NT2/D1 (cell line): Measurements from ENCODE around the gene FARS2.

Experiments
- DNase-seq: peaks from one replicate; pipeline ENCODE4 v3.0.0-alpha.2; 2011; ENCODE audit warnings: low read depth, low spot score
- H3K27me3 ChIP-seq: 2 replicates; pipeline ENCODE4 v1.6.0; 2011; ENCODE audit warnings: mild to moderate bottlenecking; ENCODE audit not compliant: insufficient read length, insufficient read depth
- H3K36me3 ChIP-seq: 2 replicates; pipeline ENCODE4 v1.6.1; 2011; ENCODE audit warnings: mild to moderate bottlenecking, low read length, mixed read lengths; ENCODE audit not compliant: insufficient read depth, insufficient read length
- H3K4me1 ChIP-seq: 2 replicates; pipeline ENCODE4 v1.5.1; 2011; ENCODE audit not compliant: insufficient read depth, insufficient read length
- H3K4me3 ChIP-seq: 2 replicates; pipeline ENCODE4 v1.5.1; 2011; ENCODE audit warnings: low read depth; ENCODE audit not compliant: insufficient read length
- H3K9ac ChIP-seq: 2 replicates; pipeline ENCODE4 v1.6.0; 2011; ENCODE audit warnings: low read depth; ENCODE audit not compliant: insufficient read length
- H3K9me3 ChIP-seq: 2 replicates; pipeline ENCODE4 v1.5.1; 2011; ENCODE audit warnings: mild to moderate bottlenecking, low read length; ENCODE audit not compliant: insufficient read depth
- SUZ12 ChIP-seq: IDR thresholded peaks from 2 replicates; pipeline ENCODE4 v1.6.1; 2011; ENCODE audit not compliant: insufficient read length, insufficient read depth; ENCODE audit errors: extremely low read depth
- YY1 ChIP-seq: IDR thresholded peaks from 2 replicates; pipeline ENCODE4 v1.6.1; 2011; ENCODE audit not compliant: insufficient read length, insufficient read depth
- ZNF274 ChIP-seq: IDR thresholded peaks from 2 replicates; pipeline ENCODE4 v1.6.1; 2011; ENCODE audit warnings: mild to moderate bottlenecking, low read depth, low read length

FARS2 gene

DNA sequence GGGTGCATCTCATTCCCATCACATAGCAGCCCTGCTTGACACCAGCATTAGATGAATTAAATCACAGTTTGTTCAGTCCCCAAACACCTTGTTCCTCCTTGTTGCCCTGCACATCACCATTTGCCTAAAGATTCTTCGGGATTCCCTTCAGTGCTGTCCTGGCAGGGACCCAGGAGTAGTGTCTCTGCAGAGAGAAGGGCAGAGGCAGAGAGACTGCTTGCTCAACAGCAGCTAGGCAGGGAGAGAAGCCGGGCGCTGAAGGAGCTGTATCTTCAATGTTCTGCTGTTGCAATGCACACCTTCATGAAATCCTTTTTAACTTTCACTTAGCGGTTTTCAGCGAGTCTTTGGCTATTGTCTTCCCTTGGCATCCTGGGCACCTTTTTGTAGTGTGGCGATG, 362.9 kb downstream of the FARS2 start:
- Histone ChIP-seq H3K4me3 (no peak overlapping the region), H3K4me1 (no peaks in the 10 kb centered on the region)

DNA sequence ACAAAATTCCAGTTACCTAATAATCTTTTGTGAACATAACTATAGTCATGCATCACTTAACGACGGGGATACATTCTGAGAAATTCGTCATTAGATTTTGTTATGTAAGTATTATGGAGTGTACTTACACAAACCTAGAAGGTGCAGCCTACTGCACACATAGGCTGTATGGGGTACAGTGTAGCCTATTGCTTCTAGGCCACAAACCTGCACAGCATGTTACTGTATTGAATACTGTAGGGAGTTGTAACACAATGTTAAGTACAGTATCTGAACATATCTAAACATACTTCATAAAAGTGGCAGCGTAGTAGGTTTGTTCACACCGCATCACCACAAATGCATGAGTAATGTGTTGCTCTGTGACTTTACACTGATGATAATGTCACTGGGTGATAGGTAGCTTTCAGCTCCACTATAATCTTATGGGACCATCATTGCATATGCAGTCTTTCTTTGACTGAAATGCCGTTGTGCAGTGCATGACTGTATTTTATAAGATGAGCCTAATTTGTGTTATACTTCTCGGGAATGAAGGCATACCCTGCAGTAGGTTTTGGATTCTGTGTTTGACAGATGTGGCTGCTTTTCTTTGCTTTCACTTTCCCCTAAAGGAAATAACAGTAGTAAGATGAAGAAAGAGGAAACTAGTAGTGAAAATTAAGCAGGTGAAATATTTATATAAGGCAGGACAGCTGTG, 365.6 kb downstream of the FARS2 start:
- no peaks in the 10 kb centered on the region for H3K36me3 ChIP-seq
- H3K9me3 ChIP-seq: no peaks in the 10 kb centered on the region
- no peak for TF ChIP-seq SUZ12
- DNase-seq: no peak
- H3K4me3 ChIP-seq: no peak overlapping the region
- H3K4me1 ChIP-seq: no peaks in the 10 kb centered on the region
- H3K9ac ChIP-seq: no peak overlapping the region
- H3K27me3 ChIP-seq: no peaks in the 10 kb centered on the region

More for the DNA sequence above, 362.9 kb downstream of the FARS2 start:
- TF ChIP-seq SUZ12: no peak
- no peak for TF ChIP-seq ZNF274
- TF ChIP-seq YY1: no peak
- Histone ChIP-seq H3K36me3 (no peaks in the 10 kb centered on the region), H3K9me3 (no peaks in the 10 kb centered on the region), H3K27me3 (no peaks in the 10 kb centered on the region), H3K9ac (no peak overlapping the region)
- no peak for DNase-seq

DNA sequence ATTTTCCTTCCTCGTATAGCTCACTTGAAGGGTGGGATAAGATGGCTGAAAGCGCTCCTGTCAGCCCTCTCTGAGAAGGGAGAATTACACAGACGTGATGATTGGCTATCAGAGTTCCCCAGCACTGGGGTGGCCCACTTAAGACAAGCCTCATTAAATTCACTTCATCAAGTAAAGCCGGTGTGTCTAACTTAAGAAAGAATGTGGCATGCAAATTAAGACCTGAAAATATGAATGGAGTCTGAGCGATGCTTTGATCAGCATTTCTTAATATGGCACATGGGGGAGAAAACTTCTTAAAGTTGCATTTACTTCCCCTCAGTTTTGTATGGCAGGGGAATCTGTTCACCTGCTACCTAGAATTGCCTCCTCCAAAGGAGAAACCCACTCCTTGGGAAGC, 369.3 kb downstream of the FARS2 start:
- TF ChIP-seq SUZ12 (no peak), ZNF274 (no peak), YY1 (no peak)
- Histone ChIP-seq H3K4me1 (no peaks in the 10 kb centered on the region), H3K9me3 (no peaks in the 10 kb centered on the region), H3K4me3 (no peak overlapping the region), H3K36me3 (no peaks in the 10 kb centered on the region), H3K27me3 (no peaks in the 10 kb centered on the region), H3K9ac (no peak overlapping the region)
- DNase-seq: no peak

DNA sequence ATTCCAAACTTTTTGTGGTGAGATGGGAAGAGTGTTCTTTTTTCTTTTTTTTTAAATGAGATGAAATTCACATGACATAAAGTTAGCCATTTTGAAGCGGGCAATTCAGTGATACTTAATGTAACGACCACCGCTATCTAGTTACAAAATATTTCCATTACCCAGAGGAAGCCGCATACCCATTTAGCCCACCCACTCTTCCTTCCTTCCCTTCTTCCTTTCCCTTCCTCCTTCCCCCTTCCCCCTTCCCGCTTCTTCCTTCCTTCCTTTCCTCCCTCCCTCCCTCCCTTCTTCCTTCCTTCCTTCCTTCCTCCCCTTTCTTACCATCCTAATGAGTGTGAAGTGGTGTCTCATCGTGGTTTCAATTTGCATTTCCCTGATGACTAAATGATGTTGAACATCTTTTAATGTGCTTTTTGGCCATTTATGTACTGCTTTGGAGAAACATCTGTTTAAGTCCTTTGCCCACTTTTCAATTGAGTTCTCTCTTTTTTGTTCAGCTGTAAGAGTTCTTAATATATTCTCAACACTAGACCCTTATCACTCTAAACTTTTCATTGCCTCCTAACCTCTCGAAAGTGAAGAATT, 371.1 kb downstream of the FARS2 start:
- no peaks in the 10 kb centered on the region for H3K27me3 ChIP-seq
- no peak for DNase-seq
- H3K4me3 ChIP-seq: no peak overlapping the region
- H3K4me1 ChIP-seq: peaks cover 3% of the 10 kb centered on the region
- no peaks in the 10 kb centered on the region for H3K9me3 ChIP-seq
- H3K9ac ChIP-seq: no peak overlapping the region
- TF ChIP-seq YY1 (no peak), SUZ12 (no peak), ZNF274 (no peak)
- H3K36me3 ChIP-seq: no peaks in the 10 kb centered on the region

DNA sequence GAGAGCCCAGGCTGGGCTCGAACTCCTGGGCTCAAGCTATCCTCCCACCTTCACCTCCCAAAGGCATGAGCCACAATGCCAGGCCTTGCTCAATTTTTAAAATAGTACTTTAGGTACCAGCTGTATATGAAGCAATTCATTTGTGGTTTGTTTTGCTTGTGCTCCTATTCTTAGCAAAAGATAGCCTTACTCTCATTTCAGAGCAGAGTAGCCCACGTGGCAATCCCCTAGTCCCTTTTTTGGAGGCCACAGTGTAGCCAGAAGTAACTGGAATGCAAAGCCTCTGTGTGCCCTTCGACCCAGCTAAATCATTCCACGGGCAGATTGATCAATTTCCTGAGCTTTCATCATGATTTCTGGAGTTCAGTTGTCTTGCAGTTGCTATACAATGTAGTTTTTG, 373.2 kb downstream of the FARS2 start:
- Histone ChIP-seq H3K9ac (no peak overlapping the region), H3K36me3 (no peaks in the 10 kb centered on the region), H3K9me3 (no peaks in the 10 kb centered on the region), H3K27me3 (no peaks in the 10 kb centered on the region), H3K4me3 (no peak overlapping the region), H3K4me1 (peaks cover 6% of the 10 kb centered on the region)
- TF ChIP-seq YY1: no peak
- TF ChIP-seq ZNF274: no peak
- TF ChIP-seq SUZ12: no peak
- no peak for DNase-seq

DNA sequence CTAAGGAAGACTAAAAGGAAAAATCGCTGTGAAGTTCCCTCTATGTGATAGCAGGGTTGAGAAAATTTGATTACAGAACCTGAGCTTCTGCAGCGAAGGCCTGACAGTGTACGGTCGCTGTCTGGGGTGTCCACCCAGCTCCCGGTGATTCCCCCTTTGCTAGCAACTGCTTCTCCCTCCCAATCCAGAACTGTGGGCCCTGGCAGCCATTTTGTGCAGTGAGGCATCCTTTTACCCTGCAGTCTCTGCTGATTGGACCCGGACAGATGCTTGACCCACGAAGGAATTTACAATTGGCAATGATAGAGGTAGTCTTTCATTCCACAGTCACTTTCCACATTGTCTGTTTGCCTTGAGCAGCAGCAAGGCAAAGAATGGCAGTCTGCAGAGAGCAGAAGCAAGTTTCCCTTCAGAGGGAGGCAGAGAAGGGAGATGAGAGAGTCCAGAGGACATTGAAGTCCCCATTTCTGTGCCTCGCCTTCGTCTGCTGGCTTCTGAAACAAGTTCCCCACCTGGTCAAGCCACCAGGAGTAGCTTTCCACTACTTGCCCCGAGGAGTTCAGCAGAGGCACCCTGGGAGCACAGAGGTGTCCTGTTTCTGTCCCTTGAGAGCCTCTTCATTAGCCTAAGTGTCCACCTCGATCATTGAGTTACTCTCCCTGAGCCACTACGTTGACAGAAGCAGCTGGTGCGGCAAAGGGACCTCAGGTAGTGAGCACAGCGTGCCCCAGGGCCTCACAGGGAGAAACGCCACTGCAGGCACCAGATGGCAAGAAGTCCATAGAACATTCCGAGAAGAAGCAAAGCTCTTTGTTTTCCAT, 375.1 kb downstream of the FARS2 start:
- DNase-seq: no peak
- H3K9me3 ChIP-seq: no peaks in the 10 kb centered on the region
- H3K4me1 ChIP-seq: peaks cover 9% of the 10 kb centered on the region
- TF ChIP-seq YY1 (peak; percentile 93), ZNF274 (no peak), SUZ12 (no peak)
- H3K9ac ChIP-seq: no peak overlapping the region
- H3K27me3 ChIP-seq: no peaks in the 10 kb centered on the region
- no peak overlapping the region for H3K4me3 ChIP-seq
- H3K36me3 ChIP-seq: no peaks in the 10 kb centered on the region

DNA sequence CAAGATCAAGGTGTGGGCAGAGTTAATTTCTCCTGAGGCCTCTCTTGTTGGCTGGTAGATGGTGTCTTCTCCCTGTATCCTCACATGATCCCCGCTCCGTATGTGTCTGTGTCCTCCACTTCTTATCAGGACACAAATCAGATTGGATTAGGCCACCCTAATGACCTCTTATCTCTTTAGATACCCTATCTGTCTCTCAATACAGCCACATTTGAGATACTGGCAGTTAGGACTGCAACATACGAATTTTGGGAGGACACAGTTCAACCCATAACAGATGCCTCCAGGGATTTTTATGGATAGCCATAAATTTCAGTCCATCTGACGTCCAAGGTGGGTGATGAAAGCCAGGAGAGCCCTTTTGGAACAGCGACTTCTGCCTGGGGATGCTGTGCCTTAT, 376.4 kb downstream of the FARS2 start:
- H3K9me3 ChIP-seq: no peaks in the 10 kb centered on the region
- no peak overlapping the region for H3K4me3 ChIP-seq
- no peaks in the 10 kb centered on the region for H3K36me3 ChIP-seq
- no peak for TF ChIP-seq YY1
- TF ChIP-seq SUZ12: no peak
- TF ChIP-seq ZNF274: no peak
- peaks cover 9% of the 10 kb centered on the region for H3K4me1 ChIP-seq
- H3K9ac ChIP-seq: no peak overlapping the region
- no peaks in the 10 kb centered on the region for H3K27me3 ChIP-seq
- DNase-seq: no peak
